KMS-11 (cell line): ENCODE results near the gene KCND3.

Experiments
- H2AFZ ChIP-seq: fragments of 200-600 bp; sonication (generic); 2 replicates; pipeline ENCODE4 v1.6.1; 2016; ENCODE audit warnings: antibody characterized with exemption, mixed run types, low read depth
- H3K27ac ChIP-seq: fragments of 200-600 bp; sonication (generic); 2 replicates; pipeline ENCODE4 v1.6.1; 2016; ENCODE audit warnings: mild to moderate bottlenecking, mixed run types
- H3K27me3 ChIP-seq: fragments of 200-600 bp; sonication (generic); 2 replicates; pipeline ENCODE4 v1.6.1; 2017; ENCODE audit warnings: mild to moderate bottlenecking, low read depth, mixed run types, moderate library complexity; ENCODE audit not compliant: insufficient read depth
- H3K36me3 ChIP-seq: fragments of 200-600 bp; sonication (generic); 2 replicates; pipeline ENCODE4 v1.6.1; 2017; ENCODE audit warnings: mild to moderate bottlenecking, mixed run types; ENCODE audit not compliant: insufficient read depth
- H3K4me1 ChIP-seq: fragments of 200-600 bp; sonication (generic); 2 replicates; pipeline ENCODE4 v1.6.1; 2016; ENCODE audit warnings: mild to moderate bottlenecking, low read depth, mixed run types; ENCODE audit not compliant: poor library complexity, severe bottlenecking
- H3K4me2 ChIP-seq: fragments of 200-600 bp; sonication (generic); 2 replicates; pipeline ENCODE4 v1.7.0; 2016; ENCODE audit warnings: mild to moderate bottlenecking, mixed run types
- H3K4me3 ChIP-seq: fragments of 200-600 bp; sonication (generic); IDR thresholded peaks from 2 replicates; pipeline ENCODE4 v1.6.1; 2017; ENCODE audit warnings: low read depth, low read length, mixed read lengths; ENCODE audit not compliant: insufficient read depth
- H3K79me2 ChIP-seq: fragments of 200-600 bp; sonication (generic); 2 replicates; pipeline ENCODE4 v1.6.1; 2016; ENCODE audit warnings: low read depth, mixed run types; ENCODE audit not compliant: insufficient read depth
- H3K9ac ChIP-seq: fragments of 200-600 bp; sonication (generic); 2 replicates; pipeline ENCODE4 v1.6.1; 2016; ENCODE audit warnings: mild to moderate bottlenecking, mixed run types
- H4K20me1 ChIP-seq: fragments of 200-600 bp; sonication (generic); 2 replicates; pipeline ENCODE4 v1.6.1; 2016; ENCODE audit warnings: mild to moderate bottlenecking, mixed run types; ENCODE audit not compliant: insufficient read depth
- CTCF ChIP-seq: fragments of 200-600 bp; sonication (generic); conservative IDR thresholded peaks from 2 replicates; pipeline ENCODE4 v1.6.1; 2017; ENCODE audit warnings: low read depth, mild to moderate bottlenecking, antibody characterized with exemption, low read length, moderate library complexity, mixed read lengths

KCND3 gene

GRCh38 chr1:111879081-111879480, 110.4 kb downstream of the KCND3 start:
- Histone ChIP-seq H2AFZ (no peak overlapping the region), H3K4me3 (no peak overlapping the region), H3K36me3 (no peaks in the 10 kb centered on the region), H3K4me1 (no peaks in the 10 kb centered on the region), H3K9ac (no peak overlapping the region), H4K20me1 (no peaks in the 10 kb centered on the region), H3K4me2 (no peak overlapping the region), H3K27ac (no peak overlapping the region), H3K79me2 (no peaks in the 10 kb centered on the region), H3K27me3 (no peaks in the 10 kb centered on the region)
- TF ChIP-seq CTCF, result no peak

GRCh38 chr1:111878649-111879048, 110.8 kb downstream of the KCND3 start:
- Histone ChIP-seq H4K20me1 (no peaks in the 10 kb centered on the region), H3K27me3 (no peaks in the 10 kb centered on the region), H3K36me3 (no peaks in the 10 kb centered on the region), H3K27ac (no peak overlapping the region), H3K4me1 (no peaks in the 10 kb centered on the region), H3K4me3 (no peak overlapping the region), H3K79me2 (no peaks in the 10 kb centered on the region), H3K4me2 (no peak overlapping the region), H3K9ac (no peak overlapping the region), H2AFZ (no peak overlapping the region)
- TF ChIP-seq CTCF, result no peak

GRCh38 chr1:111878091-111878490, 111.4 kb downstream of the KCND3 start:
- Histone ChIP-seq H2AFZ (no peak overlapping the region), H3K36me3 (no peaks in the 10 kb centered on the region), H3K9ac (no peak overlapping the region), H4K20me1 (no peaks in the 10 kb centered on the region), H3K4me2 (no peak overlapping the region), H3K27ac (no peak overlapping the region), H3K4me1 (no peaks in the 10 kb centered on the region), H3K27me3 (no peaks in the 10 kb centered on the region), H3K4me3 (no peak overlapping the region), H3K79me2 (no peaks in the 10 kb centered on the region)
- no peak for TF ChIP-seq CTCF

- Histone ChIP-seq H3K79me2 (no peaks in the 10 kb centered on the region), H4K20me1 (no peaks in the 10 kb centered on the region), H3K36me3 (no peaks in the 10 kb centered on the region), H3K27ac (no peak overlapping the region), H3K4me2 (no peak overlapping the region), H2AFZ (no peak overlapping the region), H3K9ac (no peak overlapping the region), H3K4me3 (no peak overlapping the region), H3K27me3 (no peaks in the 10 kb centered on the region), H3K4me1 (no peaks in the 10 kb centered on the region)
- no peak for TF ChIP-seq CTCF
Measured at GRCh38 chr1:111876631-111877030, 112.8 kb downstream of the KCND3 start.

- Histone ChIP-seq H3K36me3 (no peaks in the 10 kb centered on the region), H3K27ac (no peak overlapping the region), H3K79me2 (no peaks in the 10 kb centered on the region), H3K4me3 (no peak overlapping the region), H4K20me1 (no peaks in the 10 kb centered on the region), H3K27me3 (no peaks in the 10 kb centered on the region), H2AFZ (no peak overlapping the region), H3K9ac (no peak overlapping the region), H3K4me2 (no peak overlapping the region), H3K4me1 (no peaks in the 10 kb centered on the region)
- TF ChIP-seq CTCF, result no peak
Measured at GRCh38 chr1:111875640-111876039, 113.8 kb downstream of the KCND3 start.
